MV-4-11 (cell line): ENCODE measurements around the gene PYDC2.

Experiments used
- DNase-seq: peaks from one replicate; lab custom pipeline; 2025; lab: John Stamatoyannopoulos, UW

The PYDC2 gene

DNA sequence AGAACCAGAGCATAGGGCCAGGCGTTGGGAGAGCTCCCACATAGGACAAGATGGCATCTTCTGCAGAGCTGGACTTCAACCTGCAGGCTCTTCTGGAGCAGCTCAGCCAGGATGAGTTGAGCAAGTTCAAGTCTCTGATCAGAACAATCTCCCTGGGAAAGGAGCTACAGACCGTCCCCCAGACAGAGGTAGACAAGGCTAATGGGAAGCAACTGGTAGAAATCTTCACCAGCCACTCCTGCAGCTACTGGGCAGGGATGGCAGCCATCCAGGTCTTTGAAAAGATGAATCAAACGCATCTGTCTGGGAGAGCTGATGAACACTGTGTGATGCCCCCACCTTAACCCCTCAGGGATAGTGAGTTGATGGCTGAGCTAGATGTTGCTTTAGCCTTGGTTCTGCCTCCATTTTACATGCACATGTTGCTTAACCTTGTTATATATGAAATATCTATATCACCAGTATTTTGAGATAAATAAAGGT lies at the start of gene PYDC2:
Gene PYDC2, plus strand, starts transcription at position 51 of the 483 bp plus-strand sequence. Its CDS starts 0 bp downstream, at position 51.
- DNase-seq = no peak

DNA sequence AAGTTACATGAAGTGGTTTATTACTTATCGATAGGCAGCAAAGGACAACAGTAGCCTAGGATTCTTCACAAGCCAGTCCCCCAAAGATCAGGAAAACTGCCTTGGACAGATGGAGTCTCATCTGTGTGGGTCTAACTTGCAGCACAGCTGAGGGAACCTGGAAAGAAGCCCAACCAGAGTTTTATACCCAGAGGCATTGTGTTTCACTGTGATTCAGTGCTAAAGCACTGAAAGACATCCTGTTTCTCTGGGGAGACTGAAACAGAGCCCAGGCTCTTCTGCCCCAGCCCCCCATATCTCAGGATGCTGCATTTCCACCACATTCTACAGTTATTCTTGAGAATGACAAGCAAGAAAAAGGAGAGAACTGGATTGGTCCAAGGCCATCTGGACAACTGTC lies 48.2 kb upstream of the PYDC2 start:
- DNase-seq = no peak

GRCh38 chr3:191414286-191414685 lies 46.7 kb upstream of the PYDC2 start:
- DNase-seq = no peak

GRCh38 chr3:191414732-191415131 lies 46.2 kb upstream of the PYDC2 start:
- no peak for DNase-seq

DNA sequence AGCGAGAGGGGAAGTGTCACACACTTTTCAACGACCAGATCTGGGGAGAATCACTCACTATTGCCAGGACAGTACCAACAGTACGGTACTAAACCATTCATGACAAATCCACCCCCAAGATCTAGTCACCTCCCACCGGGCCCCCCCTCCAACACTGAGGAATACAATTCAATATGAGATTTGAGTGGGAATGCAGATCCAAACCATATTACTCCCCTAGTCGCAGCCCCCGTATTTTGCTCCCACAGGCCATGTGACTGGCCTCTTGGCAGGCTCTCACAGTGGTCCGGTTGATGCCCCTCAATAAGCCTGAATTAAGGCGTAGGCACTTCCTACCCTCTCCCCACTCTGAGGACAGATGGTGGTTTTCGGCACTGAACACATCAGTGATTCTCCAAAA lies 45.4 kb upstream of the PYDC2 start:
- DNase-seq = no peak

DNA sequence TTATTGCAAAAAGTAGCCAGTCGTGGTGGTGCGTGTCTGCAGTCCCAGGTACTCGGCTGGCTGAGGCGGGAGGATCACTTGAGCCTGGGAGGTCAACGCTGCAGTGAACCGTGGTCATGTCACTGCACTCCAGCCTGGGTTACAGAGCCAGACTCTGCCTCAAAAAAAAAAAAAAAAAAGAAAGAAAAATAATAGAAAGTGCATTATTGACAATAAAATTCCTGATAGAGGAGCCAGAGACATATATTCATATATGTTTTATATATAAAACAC lies 43.6 kb upstream of the PYDC2 start:
- DNase-seq = no peak

DNA sequence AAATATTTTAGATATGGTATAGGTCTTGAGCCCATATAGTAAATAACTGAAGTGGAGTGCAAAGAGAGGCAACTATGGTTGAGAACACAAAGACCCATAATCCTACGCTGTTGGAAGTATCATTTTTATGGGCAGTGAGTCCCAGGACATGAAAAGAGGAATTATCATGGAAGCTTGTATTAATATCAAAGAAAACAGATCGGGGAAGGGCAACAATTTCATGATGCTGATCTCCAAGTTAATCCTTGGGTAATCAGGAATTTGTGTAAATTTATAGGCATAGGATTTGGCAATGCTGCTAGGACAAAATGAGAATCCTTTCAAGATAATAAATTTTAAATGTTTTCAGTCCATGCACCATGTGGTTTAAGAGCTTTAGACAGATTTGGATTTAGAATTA lies 40.2 kb upstream of the PYDC2 start:
- no peak for DNase-seq

DNA sequence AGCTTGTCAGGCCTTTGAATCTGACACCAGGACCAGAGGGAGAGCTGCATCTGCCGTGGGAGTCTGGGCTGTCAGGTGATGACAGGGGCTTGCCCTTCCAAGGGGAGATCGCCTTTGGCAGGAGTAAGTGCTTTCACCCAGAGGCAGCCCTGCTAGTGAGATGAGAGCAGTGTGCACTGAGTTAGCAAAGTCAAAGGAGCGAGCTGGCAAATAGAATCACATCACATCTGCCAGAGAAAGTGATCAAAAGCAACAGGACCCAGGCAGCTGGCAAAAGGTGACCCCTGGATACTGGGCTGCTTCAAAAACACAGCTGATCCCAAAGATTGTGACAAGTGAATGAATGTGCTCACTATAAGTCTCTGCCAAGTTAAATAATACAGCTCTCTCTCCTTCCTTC lies 36.1 kb upstream of the PYDC2 start:
- DNase-seq = no peak

DNA sequence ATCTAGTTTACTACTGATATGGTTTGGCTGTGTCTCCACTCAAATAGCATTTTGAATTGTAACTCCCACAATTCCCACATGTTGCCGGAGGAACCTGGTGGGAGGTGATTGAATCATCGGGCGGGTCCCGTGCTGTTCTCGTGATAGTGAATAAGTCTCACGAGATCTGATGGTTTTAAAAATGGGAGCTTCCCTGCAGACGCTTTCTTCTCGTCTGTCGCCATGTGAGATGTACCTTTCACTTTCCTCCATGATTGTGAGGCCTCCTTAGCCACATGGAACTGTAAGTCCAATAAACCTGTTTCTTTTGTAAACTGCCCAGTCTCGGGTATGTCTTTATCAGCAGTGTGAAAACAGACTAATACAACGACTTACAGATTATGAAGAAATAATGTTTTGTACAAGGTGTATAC lies 35.6 kb upstream of the PYDC2 start:
- DNase-seq = no peak

GRCh38 chr3:191426311-191426710 lies 34.7 kb upstream of the PYDC2 start:
- DNase-seq = no peak

- DNase-seq = no peak
These were observed 32.8 kb upstream of the PYDC2 start for GRCh38 chr3:191428177-191428576.

- DNase-seq = no peak
These were observed 30.9 kb upstream of the PYDC2 start for GRCh38 chr3:191430103-191430502.

DNA sequence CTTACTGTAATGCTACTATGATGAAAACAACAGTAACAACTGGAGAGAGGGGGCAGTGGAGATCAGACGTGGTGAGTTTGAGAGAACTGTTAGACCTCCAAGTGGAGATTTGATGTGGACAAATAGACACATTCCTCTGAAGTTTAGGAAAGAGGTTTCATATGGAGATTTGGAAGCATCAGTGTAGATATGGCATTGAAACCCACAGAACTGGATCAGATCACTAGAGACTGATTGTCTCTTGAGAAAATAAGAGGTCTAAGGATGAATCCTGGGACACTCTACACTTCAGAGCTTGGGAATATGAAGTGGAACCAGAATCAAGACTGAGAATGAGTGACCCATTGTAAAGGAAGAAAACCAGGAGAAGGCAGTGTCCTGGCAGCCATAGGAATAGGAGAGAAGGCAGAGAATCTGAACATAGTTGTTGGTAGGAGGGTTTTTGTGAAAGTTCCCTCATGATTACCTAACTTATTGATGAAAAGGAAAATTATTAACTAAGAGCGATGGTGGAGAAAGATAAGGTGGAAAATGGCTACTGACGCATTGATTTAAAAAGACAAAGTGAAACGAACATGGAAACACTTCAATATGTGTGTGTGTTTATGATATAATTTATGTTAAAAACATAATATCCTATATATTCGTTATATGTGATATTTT lies 29.7 kb upstream of the PYDC2 start:
- no peak for DNase-seq

GRCh38 chr3:191432162-191432561 lies 28.8 kb upstream of the PYDC2 start:
- no peak for DNase-seq

DNA sequence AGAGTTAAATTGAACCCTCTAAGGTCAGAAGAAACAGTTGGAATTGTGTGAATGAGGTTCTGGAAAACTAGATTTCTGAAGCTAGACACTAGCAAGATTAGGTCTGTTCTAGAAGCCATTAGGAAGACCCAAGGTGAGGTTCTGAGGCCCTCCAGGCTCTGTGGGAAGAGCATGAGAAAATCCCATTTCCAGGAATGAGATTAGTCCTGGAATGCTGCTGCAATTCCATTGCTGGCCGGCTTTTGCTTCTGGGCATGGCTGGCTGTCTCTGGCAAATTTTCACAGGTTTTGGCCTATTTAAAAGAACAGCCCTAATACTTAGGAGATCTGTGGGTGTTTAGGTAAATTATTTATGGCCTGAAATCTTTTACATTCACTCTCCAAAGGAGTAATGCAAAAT lies 26.9 kb upstream of the PYDC2 start:
- DNase-seq = no peak

GRCh38 chr3:191435981-191436380 lies 25.0 kb upstream of the PYDC2 start:
- DNase-seq = peak; percentile 47

DNA sequence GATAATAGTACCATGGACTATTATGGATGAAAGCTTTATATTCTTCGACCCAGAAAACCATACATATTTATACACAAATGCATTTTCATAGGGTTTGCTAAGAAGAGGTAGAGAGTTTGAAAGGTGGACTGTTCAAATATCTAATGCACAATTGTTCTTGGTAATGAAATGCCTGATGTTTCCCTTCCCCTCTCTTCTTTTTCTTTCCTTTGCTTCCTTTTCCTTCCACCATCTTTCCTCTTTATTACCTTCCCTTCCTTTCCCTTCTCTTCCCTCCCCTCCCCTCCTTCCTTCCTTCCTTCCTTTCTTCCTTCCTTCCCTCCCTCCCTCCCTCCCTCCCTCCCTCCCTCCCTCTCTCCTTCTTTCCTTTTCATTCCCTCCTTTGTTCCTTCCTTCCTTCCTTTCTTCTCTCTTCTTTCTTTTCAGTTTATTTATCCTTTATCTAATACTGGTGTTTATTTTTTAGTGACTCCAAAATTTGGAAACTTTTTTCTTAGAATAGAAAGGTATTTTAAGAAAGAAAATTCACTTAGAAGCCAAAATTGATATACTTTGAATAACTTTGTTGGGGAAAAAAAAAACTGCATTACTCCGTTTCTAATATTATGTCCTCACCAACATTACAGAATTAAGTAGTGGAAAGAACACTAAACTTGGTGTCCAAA lies 22.7 kb upstream of the PYDC2 start:
- DNase-seq = no peak

DNA sequence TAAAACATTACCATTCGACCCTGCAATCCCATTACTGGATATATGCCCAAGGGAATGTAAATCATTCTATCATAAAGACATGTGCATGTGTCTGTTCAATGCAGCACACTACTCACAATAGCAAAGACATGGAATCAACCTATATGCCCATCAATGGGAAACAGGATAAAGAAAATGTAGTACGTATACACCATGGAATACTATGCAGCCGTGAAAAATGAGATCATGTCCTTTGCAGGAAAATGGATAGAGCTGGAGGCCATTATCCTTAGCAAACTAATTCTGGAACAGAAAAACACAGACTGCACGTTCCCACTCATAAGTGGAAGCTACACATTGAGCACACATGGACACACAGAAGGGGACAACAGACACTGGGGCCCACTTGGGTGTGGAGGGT lies 20.4 kb upstream of the PYDC2 start:
- DNase-seq = no peak

- no peak for DNase-seq
These were observed 19.3 kb upstream of the PYDC2 start for GRCh38 chr3:191441687-191442086.

DNA sequence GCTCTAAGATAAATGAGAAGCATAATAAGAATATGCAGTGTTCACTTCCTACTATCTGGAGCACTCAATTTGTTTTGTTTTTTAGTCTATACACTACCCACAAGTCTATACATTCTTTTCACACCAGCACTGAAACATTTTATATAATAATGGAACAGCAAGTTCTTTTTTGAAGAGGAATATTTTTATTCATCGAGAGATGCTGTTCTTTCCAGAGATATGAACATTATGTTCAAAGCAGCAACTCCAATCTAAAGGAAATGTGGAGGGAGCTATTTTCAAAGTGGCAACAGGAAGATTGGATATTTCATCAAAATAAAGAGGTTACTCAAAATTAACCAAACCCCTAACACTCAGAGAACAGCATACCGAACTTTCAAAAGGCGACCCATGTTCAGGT lies 16.4 kb upstream of the PYDC2 start:
- no peak for DNase-seq

DNA sequence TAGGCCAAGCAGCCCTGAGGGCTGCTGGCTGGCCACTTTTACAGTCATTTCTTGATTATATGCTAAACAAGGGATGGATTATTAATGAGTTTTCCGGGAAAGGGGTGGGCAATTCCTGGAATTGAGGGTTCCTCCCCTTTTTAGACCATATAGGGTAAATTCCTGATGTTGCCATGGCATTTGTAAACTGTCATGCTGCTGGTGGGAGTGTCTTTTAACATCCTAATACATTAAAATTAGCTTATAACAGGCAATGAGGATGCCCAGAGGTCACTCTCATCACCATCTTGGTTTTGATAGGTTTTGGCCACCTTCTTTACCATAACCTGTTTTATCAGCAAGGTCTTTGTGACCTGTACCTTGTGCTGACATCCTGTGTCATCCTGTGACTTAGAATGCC lies 11.7 kb upstream of the PYDC2 start:
- no peak for DNase-seq

DNA sequence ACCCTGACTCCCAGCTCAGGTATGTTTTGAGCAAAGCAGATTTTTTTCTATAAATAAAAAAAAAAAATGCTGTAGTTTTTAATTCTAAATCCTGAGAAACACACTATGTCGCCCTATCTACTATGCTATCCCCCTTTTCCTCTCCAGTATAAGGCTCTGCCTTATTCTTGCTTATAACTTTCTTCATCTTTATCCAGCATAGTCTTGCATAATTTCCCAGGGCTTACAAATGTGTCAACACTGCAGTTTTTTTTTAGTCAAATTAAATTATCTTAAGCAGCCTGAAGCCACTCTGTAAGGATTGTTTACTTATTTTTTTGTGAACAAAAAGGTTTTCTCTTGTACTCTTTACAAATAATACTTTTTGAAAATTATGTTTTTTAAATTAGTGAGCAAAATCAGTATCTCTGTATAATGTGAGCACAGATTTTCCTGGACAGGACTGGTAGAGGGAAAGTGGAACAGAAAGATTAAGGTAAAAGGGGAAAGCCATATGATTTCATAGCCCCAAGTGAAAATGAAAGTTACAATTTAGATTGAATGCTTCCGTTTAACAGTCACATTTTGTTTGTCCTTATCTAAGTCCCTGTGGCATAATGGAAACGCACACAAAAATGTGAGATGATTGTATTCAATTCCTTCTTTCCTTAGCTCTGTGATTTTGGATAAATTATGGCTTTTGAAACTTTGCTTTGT lies 5.6 kb upstream of the PYDC2 start:
- peak; percentile 6 for DNase-seq

GRCh38 chr3:191460360-191460759 lies 603 bp upstream of the PYDC2 start:
- DNase-seq = peak; percentile 93

DNA sequence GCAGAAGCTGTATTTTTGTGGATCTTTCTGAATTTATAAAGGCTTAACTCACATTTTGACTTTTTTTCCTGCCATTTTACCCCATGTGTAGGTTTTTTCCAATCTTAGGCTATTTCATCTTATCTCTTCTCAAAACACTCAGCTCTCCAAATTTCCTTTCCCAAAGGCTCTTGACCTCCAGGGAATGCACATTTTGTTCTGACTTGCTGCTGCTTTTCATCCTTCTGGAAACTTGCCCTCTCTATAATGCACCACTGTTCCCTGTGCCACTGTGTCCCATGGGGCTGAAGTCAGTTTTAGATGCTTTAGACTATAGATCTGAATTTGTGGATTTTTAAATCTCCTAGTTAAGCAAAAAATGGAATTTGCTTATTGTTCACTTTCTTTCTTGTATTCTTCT lies 9.1 kb downstream of the PYDC2 start:
- DNase-seq = no peak
